HG03432 (cell line): Measurements from ENCODE around the gene KCNRG.
"Not testable (repeated sequence)": the region's sequence is repeated elsewhere in the genome, so short reads cannot be mapped to it uniquely, and the experiment has no call there.

Source experiments
- ATAC-seq: cut with Tn5 transposase; IDR thresholded peaks from one replicate; pipeline ENCODE4 v1.9.1; 2021; ENCODE audit warnings: mild to moderate bottlenecking, moderate library complexity; ENCODE audit not compliant: unreplicated experiment

KCNRG gene

DNA sequence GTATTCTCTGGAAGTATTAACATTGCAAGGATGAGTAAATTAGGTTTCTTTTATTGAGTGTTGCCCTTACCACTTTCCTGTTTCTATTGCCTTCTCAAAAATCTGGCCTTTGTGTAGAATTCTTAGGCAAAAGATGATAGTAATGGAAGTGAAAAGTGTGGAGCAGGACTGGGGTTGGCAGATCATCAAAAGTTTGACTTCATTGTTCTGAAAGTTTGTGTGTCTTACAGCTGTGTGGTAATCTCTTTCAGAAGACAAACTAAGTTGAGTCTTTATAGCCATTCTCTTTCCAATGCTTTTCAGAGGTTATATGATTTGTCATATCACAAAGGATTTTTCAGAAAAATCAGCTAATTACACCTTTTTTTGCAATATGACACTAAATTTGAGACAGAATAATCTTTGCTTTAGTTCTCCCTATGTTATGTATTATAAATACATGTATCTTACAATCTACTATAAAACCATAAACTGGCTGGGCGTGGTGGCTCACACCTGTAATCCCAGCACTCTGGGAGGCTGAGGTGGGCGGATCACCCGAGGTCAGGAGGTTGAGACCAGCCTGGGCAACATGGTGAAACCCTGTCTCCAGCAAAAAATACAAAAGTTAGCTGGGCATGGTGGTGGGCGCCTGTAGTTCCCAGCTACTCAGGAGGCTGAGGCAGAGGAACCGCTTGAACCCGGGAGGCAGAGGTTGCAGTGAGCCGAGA lies 8.7 kb upstream of the KCNRG start:
- no peak for ATAC-seq

DNA sequence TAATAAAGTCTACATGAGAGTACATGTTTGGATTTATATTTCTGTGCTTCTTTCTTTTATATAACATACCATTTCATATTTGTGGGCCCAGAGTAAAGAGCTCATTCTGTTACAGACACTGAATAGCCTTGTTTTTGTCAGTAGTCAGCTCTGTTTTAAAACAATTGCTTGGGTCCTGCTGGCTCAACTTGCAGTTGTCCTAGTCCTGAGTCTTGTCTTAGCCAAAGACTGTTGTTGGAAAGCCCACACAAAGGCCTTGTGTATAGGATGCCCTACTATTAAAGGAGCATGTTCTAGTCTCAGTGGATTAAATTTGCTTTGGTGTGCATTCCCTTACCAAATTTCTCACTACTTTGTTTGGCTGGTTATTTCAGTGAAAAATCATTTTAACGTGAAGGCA lies 3.8 kb upstream of the KCNRG start:
- no peak for ATAC-seq

- ATAC-seq = no peak
These were observed 2.7 kb upstream of the KCNRG start for GRCh38 chr13:50012396-50013169.

GRCh38 chr13:50014386-50014785 lies 858 bp upstream of the KCNRG start:
- ATAC-seq = no peak

DNA sequence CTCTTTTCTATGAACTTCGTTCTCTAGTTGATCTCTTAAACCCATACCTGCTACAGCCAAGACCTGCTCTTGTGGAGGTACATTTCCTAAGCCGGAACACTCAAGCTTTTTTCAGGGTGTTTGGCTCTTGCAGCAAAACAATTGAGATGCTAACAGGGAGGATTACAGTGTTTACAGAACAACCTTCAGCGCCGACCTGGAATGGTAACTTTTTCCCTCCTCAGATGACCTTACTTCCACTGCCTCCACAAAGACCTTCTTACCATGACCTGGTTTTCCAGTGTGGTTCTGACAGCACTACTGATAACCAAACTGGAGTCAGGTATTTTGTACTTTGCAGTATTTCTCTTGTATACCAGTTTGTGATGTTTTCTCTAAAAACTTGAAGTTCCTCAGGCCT lies 506 bp downstream of the KCNRG start:
- ATAC-seq = no peak

DNA sequence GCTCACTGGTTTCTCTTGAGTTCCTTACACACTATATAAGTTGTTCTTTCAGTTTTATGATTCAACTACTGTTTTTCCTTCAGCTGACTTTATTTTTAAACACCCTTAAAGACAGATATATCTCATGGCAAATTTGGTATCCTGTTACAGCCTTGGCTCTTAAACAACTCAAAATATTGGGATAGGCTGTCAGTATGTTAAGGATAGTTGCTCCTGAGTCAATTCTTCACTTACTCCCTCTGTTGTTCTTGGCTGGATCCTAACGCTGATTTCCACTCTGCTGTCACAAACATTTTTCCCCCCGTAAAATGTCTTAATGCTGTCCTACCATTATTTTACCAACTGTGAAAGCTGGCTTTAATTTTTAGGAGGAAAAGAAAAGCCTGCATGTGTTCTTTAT lies 1.2 kb downstream of the KCNRG start:
- ATAC-seq = no peak

GRCh38 chr13:50017819-50018218 lies 2.6 kb downstream of the KCNRG start:
- ATAC-seq = no peak

GRCh38 chr13:50025436-50025835 lies 10.2 kb downstream of the KCNRG start:
- no peak for ATAC-seq

GRCh38 chr13:50026788-50027473 lies 11.7 kb downstream of the KCNRG start:
- peak; percentile 100 for ATAC-seq

DNA sequence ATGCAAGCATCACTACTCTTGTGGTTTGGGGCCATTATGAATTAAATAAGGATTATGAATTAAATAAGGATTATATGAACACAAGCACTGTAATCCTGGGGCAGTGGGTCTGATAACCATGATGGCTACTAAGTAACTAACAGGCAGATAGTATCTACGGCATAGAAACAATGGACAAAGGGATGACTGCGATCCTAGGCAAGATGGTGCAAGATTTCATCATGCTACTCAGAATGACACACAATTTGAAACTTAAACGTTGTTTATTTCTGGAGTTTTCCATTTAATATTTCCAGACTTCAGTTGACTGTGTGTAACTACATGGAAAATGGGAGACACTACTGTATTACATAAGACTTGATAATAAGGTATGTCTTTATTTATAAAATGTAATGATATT lies 15.1 kb downstream of the KCNRG start:
- no peak for ATAC-seq

- no peak for ATAC-seq
These were observed 18.5 kb downstream of the KCNRG start for GRCh38 chr13:50033725-50034124.

DNA sequence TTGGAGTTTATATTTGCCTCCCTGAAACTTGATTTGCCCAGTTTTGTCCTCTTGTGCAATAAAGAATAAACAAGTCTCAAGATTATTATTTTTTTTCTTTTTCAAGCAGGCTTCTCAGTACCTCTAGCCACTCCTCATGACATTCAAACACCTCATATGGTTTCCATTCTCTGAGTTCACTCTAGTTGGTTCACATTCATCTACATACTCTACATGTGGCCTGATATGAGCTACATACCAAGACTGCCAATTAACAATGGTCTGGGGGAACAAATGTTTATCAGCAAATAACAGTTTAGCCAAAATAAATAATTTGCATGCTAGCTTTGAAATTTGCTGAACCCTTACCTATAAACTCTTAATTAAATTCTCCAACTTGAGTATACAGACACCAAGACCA lies 22.5 kb downstream of the KCNRG start:
- no peak for ATAC-seq

DNA sequence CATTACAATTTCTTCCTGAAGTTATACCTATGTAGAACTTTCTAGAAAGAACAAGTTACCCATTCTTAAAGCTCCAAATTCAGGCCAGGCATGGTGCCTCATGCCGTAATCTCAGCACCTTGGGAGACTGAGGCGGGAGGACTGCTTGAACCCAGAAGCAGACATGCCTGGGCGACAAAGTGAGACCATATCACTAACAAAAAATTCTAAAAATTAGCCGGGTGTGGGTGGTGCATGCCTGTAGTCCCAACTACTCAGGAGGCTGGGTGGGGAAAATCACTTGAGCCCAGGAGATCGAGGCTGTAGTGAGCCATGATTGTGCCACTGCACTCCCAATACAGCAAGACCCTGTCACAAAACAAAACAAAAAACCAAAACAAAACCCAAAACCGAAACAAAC lies 23.0 kb downstream of the KCNRG start:
- ATAC-seq = no peak

GRCh38 chr13:50052478-50052877 lies 37.2 kb downstream of the KCNRG start:
- ATAC-seq = no peak

DNA sequence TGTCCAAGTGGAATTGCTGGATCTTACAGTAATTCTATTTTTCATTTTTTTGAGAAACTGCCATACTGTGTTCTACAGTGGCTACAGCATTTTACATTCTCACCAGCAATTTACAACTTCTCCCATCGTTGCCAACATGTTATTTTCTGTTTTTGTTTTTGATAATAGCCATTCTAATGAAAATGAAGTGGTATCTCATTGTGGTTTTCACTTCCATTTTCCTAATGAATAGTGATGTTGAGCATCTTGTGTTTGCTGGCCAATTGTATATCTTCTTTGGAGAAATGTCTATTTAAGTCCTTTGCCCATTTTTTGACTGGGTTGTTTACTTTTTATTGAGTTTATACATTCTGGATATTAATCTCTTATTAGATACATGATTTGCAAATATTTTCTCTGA lies 38.6 kb downstream of the KCNRG start:
- ATAC-seq = no peak

GRCh38 chr13:50055454-50055853 lies 40.2 kb downstream of the KCNRG start:
- ATAC-seq = no peak

- no peak for ATAC-seq
These were observed 45.5 kb downstream of the KCNRG start for GRCh38 chr13:50060718-50061117.

- ATAC-seq = not testable (repeated sequence)
These were observed 47.1 kb downstream of the KCNRG start for GRCh38 chr13:50062336-50062735.

DNA sequence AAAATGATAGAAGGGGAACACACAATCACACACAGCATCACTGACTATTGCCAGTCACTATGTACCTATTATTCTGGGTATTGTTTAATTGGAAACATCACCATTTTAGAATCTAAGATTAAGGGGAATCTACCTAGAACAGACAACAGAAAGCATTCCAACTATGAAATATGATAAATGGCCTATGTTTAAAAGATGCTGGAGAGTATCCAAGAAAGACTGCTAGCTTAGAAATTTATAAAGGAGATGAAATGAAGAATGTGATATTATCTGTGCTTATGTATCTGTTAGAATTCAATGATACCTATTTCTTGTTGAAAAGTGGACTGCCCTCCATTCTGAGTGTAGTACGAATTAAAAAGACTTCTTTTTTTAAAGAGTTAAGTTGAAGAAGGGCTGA lies 50.5 kb downstream of the KCNRG start:
- ATAC-seq = no peak

DNA sequence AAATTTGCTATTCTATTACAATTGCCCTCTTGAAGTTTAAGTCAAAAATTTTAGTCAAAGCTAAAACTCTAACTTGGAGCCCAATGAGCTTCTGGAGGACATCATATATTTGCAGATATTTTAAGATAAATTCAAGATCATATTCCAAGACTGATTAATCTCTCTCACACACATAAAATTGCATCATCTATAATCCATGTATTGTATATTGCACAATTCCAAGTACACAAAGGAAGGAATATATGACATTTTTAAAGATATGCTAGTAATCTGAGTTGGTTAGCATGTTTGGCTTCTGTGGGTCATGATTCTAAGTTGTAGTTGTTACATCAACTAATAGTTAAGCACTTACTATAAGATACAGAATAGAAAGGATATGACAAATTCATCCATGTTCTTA lies 53.3 kb downstream of the KCNRG start:
- ATAC-seq = no peak

- ATAC-seq = no peak
These were observed 54.0 kb downstream of the KCNRG start for GRCh38 chr13:50069261-50069660.

DNA sequence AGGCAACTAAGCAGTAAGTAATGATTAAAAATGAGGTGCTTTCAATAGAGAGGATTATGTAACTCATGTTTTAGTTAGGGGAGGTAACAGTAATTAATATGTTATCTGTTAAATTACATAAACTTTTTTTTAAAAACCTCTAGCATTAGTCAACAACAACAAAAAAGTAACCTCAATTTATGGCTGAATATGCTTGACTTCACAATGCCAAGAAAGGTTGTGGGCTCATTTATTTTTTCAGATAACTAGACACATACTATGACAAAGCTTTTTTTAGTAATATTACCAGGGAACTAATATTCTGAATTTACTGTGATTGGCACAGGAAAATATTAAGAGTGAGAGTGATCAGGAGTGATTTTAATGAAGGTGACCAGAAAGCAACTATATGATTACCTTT lies 54.9 kb downstream of the KCNRG start:
- ATAC-seq = no peak
